ENCODE results near the gene GAL3ST2. TPM values are rescaled to one million over a fixed set of nuclear protein-coding genes. Genes with fewer than 3 reads are reported as not detected.

Gene GAL3ST2
- total RNA-seq, 2 experiments from 2014 or later, result 1.5 to 1.9 TPM

- ATAC-seq (ENCODE audit: poor library complexity), result peak; percentile 34
- H3K36me3 Mint-ChIP-seq (ENCODE audit: low read depth), result no peaks in the 10 kb centered on the region
- Histone ChIP-seq H3K9me3 (ENCODE audit: control insufficient read depth in 1 of 2, insufficient read depth in 1 of 2, low read length in 2 of 2) (no peaks in the 10 kb centered on the region), H3K4me3 (ENCODE audit: low read length) (peak overlapping the region; percentile 10), H3K27ac (ENCODE audit: low read depth in 1 of 2, low read length in 2 of 2) (no peak overlapping the region), H3K4me1 (ENCODE audit: insufficient read depth, low read length) (peaks cover 17% of the 10 kb centered on the region), H3K27me3 (ENCODE audit: control insufficient read depth in 1 of 2, insufficient read depth in 2 of 2, low read length in 2 of 2) (peaks cover 0 to 4% of the 10 kb centered on the region in 2 experiments), H3K36me3 (ENCODE audit: insufficient read depth, low read length) (no peaks in the 10 kb centered on the region)
- peak overlapping the region; percentile 17 for H3K4me3 Mint-ChIP-seq
- ChIA-PET CTCF (no interaction called here), POLR2A (no interaction called here)
- H3K27me3 Mint-ChIP-seq, result no peaks in the 10 kb centered on the region
- H3K4me1 Mint-ChIP-seq (ENCODE audit: low read depth), result peaks cover 15% of the 10 kb centered on the region
- no peaks in the 10 kb centered on the region for H3K9me3 Mint-ChIP-seq
- H3K27ac Mint-ChIP-seq, result peak overlapping the region; percentile 16
- intact Hi-C loops (cut with DNase I, micrococcal nuclease), result no loop called here
- DNase-seq, result peak in 5 of 14 experiments; percentile 24 to 80 (median 59)
- TF ChIP-seq CTCF (IDR thresholded peaks at IDR 0.05), result no peak
Measured at GRCh38 chr2:241772063-241772499, 4.5 kb upstream of the GAL3ST2 start.

- H3K27me3 Mint-ChIP-seq, result no peaks in the 10 kb centered on the region
- H3K9me3 Mint-ChIP-seq, result no peaks in the 10 kb centered on the region
- ChIA-PET CTCF (no interaction called here), POLR2A (no interaction called here)
- no peaks in the 10 kb centered on the region for H3K9me3 ChIP-seq (ENCODE audit: control insufficient read depth in 1 of 2, insufficient read depth in 1 of 2, low read length in 2 of 2)
- no peak overlapping the region for H3K27ac Mint-ChIP-seq
- no peak overlapping the region for H3K27ac ChIP-seq (ENCODE audit: low read depth in 1 of 2, low read length in 2 of 2)
- ATAC-seq (ENCODE audit: poor library complexity) (no peak), DNase-seq (peak in 1 of 14 experiments; percentile 15)
- H3K4me1 Mint-ChIP-seq (ENCODE audit: low read depth), result peaks cover 15% of the 10 kb centered on the region
- no peak overlapping the region for H3K4me3 ChIP-seq (ENCODE audit: low read length)
- H3K36me3 Mint-ChIP-seq (ENCODE audit: low read depth), result no peaks in the 10 kb centered on the region
- H3K36me3 ChIP-seq (ENCODE audit: insufficient read depth, low read length), result no peaks in the 10 kb centered on the region
- peaks cover 0 to 4% of the 10 kb centered on the region in 2 experiments for H3K27me3 ChIP-seq (ENCODE audit: control insufficient read depth in 1 of 2, insufficient read depth in 2 of 2, low read length in 2 of 2)
- H3K4me3 Mint-ChIP-seq, result no peak overlapping the region
- no peak for TF ChIP-seq CTCF (IDR thresholded peaks at IDR 0.05)
- intact Hi-C loops (cut with DNase I, micrococcal nuclease), result no loop called here
- peaks cover 17% of the 10 kb centered on the region for H3K4me1 ChIP-seq (ENCODE audit: insufficient read depth, low read length)
Measured at GRCh38 chr2:241773511-241774418, 2.9 kb upstream of the GAL3ST2 start.

- peak in 2 of 14 experiments; percentile 17 to 30 for DNase-seq
- CTCF ChIA-PET, result no interaction called here
- ATAC-seq (ENCODE audit: poor library complexity), result no peak
Measured at GRCh38 chr2:241774419-241775222, 2.0 kb upstream of the GAL3ST2 start.

More at GRCh38 chr2:241774419-241775222, 2.0 kb upstream of the GAL3ST2 start:
- Histone ChIP-seq H3K27me3 (ENCODE audit: control insufficient read depth in 1 of 2, insufficient read depth in 2 of 2, low read length in 2 of 2) (peaks cover 0 to 4% of the 10 kb centered on the region in 2 experiments), H3K4me3 (ENCODE audit: low read length) (no peak overlapping the region), H3K4me1 (ENCODE audit: insufficient read depth, low read length) (peaks cover 17% of the 10 kb centered on the region), H3K9me3 (ENCODE audit: control insufficient read depth in 1 of 2, insufficient read depth in 1 of 2, low read length in 2 of 2) (no peaks in the 10 kb centered on the region), H3K27ac (ENCODE audit: low read depth in 1 of 2, low read length in 2 of 2) (no peak overlapping the region), H3K36me3 (ENCODE audit: insufficient read depth, low read length) (no peaks in the 10 kb centered on the region)
- peaks cover 15% of the 10 kb centered on the region for H3K4me1 Mint-ChIP-seq (ENCODE audit: low read depth)
- H3K4me3 Mint-ChIP-seq, result no peak overlapping the region
- no peaks in the 10 kb centered on the region for H3K9me3 Mint-ChIP-seq
- intact Hi-C loops (cut with DNase I, micrococcal nuclease), result no loop called here
- no peaks in the 10 kb centered on the region for H3K27me3 Mint-ChIP-seq
- TF ChIP-seq CTCF (IDR thresholded peaks at IDR 0.05), result no peak
- POLR2A ChIA-PET, result no interaction called here
- no peak overlapping the region for H3K27ac Mint-ChIP-seq
- H3K36me3 Mint-ChIP-seq (ENCODE audit: low read depth), result no peaks in the 10 kb centered on the region
